Stimulated activated CD8-positive, alpha-beta memory T cell treated with anti-CD3 and anti-CD28 coated beads, Interleukin-2, amount 100 ng/mL, for 1 hour (primary cell): ENCODE measurements around the gene ANKRD12.
A peak's percentile ranks its signal among the peaks of the same experiment; 100 is the strongest.
"Not testable (repeated sequence)": the region's sequence is repeated elsewhere in the genome, so short reads cannot be mapped to it uniquely, and the experiment has no call there.

ENCODE experiments used
- DNase-seq, 2 donors: peaks; one replicate each; pipeline ENCODE4 v3.0.0-alpha.2; 2020; ENCODE audit warnings: low read depth in 2 of 2

ANKRD12 gene

DNA sequence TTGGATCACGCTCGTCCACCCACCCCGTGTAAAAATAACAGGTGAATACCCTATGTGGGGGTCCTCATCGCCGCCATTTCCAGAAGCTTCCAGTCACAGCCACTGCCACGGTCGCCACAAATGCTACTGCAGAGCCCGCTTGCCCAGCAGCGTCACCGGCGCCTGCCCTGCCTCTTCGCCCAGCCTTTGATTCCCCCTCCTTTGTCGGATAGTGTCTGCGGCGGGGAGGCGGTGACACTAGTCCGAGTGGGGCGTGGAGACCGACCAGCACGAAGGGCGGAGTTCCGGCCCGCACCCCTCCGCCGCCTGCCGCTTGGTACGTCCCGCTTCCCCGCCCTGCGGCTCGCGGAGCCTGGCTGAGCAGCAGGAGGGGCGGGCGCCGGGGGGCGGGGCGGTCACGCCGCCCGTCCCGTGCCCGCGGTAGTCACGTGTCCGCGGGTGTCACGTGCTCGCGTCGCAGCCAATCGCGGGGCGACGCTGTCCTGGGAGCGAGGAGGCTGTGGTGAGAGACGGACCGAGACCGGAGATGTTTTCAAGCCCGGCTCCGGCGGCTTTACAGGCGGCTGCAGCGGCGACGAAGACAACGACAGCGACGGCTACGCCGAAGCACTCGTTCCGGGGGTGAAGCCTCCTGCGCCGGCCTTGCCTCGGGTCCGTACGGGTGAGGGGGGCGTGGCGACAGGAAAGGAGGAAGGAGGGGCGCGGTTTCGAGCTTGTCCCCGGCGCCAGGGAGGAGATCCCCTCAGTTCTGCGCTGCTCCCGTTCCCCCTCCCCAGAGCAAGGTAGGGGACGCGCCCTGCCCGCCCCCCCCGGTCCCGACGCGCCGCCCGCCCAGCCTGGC lies at the start of gene ANKRD12:
Gene ANKRD12, plus strand, starts transcription at position 467 of the 841 bp plus-strand sequence. CDS start 45,652 bp downstream, outside the sequence.
- DNase-seq = peak; percentile 96

DNA sequence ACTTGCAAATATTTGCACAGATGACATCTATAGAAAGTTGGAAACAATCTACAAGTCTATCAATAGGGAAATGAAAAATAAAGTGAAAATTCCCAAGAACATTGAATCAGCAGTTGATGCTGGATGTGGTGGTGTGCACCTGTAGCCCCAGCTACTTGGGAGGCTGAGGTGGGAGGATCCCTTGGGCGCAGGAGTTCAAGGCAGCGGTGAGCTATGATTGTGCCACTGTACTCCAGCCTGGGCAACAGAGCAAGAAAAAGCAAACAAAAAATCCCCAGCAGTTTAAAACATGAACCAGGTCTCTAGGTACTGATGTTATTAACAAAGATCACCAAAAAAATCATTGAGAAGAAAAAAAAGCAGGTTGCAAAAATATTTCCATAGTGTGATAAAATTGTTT lies 49.4 kb upstream of the ANKRD12 start:
- DNase-seq = no peak

DNA sequence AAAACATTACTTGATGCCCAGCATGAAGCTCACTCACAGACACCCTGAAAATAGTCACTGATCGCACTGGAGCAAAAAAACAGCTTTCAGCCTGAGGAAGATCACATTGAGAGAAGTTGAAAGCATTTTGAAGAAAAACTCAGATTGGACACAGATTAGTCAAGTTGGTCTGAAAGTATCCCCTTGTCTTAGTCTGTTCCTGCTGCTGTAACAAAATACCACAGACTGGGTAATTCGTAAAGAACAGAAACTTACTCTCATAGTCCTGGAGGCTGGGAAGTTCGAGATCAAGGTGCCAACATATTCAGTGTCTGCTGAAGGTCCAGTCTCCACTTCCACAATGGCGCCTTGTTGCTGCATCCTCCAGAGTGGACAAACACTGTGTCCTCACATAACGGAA lies 48.3 kb upstream of the ANKRD12 start:
- no peak for DNase-seq

DNA sequence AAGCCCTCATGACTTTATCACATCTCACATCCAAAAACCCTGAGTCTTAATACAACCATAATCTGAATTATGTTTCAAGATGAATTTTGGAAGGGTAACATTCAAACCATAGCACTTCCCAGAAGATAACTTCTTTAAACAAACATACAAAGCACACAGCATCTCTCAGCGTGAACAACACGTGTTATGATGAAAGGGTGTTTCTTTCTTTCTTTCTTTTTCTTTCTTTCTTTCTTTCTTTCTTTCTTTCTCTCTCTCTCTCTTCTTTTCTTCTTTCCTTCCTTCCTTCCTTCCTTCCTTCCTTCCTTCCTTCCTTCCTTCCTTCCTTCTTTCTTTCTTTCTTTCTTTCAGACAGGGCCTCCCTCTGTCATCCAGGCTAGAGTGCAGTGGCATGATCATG lies 47.9 kb upstream of the ANKRD12 start:
- not testable (repeated sequence) for DNase-seq

DNA sequence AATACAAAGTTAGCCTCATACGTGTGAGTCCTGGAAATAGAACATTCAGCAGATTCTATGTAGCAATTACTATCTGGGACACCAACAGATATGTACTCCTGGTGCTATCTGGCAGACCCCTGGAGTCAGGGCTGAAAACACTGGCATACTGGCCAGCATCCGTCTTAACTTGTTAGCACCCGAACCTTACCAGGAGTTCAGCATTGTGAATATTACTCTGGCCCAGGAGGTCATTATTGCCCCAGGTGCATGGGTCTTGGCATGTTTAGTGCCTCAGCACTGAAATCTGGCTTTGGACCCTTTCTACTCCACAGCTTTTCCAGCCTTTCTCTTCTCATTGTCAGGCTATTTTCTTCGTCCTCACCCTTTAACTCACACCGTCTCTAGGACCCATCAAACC lies 46.0 kb upstream of the ANKRD12 start:
- no peak for DNase-seq

DNA sequence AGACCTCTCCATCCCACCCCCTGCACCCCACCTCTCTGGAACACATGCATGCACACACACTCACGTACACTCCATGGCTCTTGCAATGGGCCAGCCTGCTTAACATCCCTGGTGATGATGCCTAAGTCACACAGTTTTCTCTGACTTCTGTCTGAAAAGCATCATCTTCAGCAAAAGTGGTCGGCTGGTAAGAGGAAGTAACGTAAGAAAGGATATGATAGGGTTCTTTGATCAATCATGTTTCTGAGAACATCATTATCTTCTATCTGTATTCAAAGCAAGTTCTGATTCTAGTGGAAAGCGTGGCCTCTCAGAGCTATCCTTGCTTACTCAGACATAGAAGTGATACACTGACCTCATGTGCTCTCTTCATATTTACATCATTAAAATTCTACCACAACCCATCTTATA lies 45.5 kb upstream of the ANKRD12 start:
- peak in 1 of 2 donors; percentile 11 for DNase-seq

DNA sequence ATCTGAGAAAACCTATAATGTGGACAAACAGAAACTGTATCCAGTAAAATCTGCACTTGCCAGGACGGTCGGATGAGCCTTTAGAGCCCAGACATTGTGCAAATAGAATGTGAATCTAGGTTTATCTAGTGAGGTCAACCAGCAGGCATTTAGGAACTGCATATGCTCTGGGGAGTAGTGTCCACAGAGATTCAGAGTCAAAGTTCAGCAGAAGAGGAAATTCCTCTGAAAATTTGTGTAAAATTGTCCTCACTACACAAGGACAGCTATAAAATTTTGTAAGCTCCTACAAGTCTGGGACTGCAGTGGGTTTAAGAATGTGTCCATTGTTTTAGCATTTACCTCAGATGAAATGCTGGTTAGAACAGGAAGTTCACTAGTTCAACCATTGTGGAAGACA lies 43.9 kb upstream of the ANKRD12 start:
- DNase-seq = no peak

DNA sequence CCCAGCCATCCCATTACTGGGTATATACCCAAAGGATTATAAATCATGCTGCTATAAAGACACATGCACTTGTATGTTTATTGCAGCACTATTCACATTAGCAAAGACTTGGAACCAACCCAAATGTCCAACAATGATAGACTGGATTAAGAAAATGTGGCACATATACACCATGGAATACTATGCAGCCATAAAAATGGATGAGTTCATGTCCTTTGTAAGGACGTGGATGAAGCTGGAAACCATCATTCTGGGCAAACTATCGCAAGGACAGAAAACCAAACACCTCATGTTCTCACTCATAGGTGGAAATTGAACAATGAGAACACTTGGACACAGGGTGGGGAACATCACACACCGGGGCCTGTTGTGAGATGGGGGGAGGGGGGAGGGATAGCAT lies 43.5 kb upstream of the ANKRD12 start:
- DNase-seq = not testable (repeated sequence)

DNA sequence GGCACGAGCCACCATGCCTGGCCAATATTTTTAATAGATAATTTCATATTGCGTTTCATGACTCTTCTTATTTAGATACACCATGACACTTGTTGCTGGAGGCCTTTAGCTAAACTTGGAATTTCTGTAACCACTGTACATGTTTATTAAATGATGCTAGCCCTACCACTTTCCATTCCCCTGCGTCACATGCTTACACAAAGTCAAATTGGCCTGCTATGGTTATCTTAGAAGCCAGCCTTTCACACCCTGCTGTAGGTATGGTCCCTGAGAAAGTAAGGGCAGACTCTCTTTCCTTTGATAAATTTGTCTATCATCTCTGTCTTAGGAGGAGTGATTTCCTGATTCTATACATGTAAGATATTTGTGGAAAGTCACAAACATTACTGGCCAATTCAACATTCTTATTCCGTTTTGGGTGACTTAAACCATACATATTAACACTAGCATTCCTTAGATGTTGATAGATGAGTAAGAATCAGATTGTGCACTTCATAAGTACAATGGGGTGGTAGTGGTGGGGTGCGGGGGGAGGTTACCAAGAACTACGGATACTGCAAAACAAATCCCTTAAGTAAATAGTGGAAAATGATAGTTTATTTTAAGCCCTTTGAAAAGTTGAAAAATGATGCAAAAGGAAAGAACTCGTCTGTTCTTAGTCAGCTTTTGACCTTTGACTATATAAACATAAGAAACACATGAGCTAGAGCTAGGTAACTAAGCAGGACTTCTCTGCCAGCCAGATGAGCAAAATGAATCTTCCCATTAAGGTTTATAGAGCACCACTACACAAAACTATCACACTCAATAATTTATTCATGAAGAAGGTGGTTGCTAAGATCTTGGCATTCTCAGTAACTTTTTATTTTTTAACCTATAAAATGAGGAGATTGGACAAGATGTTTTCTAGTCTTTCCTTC lies 42.0 kb upstream of the ANKRD12 start:
- DNase-seq = no peak

DNA sequence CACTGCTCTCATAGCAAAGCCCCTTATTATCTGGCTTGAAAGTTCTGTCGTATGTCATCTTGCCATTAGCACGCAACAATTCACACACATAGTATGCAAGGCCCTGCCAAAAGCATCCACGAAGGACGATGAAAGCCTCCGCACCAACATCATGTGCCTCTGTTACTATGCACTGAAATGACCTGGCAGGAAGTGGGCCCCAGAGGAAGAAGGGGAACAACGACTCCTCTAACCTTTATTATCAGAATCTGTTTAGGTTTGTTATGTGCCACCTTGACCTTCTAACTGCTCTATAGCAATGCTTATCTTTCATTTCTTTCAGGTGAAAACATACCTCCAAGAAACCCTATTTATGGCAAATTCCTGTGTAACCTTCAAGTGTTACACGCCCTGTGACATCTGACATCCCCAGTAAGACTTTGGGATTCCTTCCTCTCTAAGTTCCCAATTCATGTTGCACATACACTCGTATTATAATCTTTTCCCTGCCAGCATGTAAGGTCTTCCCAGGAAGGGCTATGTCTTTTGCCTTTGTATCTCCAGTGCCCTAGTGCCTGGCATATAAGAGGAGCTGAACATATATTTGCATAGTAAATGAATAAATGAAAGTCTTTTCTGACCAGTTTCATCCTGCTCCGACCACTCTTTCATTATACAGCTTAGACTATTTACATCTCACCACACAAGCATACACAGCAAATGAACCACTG lies 41.1 kb upstream of the ANKRD12 start:
- DNase-seq = no peak

DNA sequence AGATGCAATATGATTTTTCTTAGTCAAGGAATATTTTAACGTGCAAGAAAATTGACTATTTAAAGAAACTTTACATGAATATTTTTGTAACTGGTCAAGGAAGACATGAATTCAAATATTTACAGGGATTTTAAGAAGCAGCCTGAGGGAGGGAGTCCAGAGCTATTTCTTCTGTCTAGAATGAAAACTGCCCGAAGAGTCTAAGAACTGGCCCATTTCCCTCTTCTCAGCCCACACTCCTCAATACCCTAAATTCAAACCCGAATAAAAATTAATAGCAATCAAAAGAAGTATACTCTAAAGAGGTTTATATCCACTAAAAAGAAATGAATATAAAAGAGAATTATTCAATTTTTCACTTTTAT lies 40.6 kb upstream of the ANKRD12 start:
- no peak for DNase-seq

DNA sequence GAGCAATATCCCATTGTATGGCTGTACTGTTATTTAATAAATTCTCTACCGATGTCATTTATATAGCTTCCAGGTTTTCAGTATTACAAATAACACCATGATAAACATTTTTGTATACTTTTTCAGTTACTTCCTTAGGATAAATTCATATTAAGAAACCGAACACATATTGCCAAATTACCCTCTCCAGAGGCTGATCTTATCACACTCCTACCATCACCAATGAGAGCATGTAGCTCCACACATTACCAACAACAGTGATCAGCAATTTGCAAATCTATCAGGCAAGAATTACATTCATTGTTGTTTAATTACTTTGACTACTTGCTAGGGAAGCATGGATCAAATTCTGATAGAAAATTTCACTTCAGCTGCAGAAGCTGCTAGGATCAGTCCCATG lies 39.9 kb upstream of the ANKRD12 start:
- DNase-seq = no peak

DNA sequence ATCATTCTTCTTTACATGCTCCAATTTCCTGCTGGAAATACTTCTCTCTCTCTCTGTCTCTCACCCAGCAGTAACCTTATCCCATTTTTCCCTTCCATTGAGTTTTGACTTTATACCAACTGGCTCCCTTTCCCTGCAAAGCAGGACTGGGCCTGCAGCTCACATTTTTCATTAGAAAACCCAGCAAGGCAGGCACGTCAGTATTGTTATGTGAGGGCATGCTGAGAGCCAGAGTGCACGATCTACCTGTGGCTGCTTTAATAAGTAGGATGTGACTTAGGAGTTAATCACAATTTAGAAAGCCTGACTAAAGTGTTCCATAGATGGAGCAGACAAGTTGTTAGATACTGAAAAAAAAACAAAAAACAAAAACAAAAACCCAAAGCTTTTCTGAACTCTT lies 39.2 kb upstream of the ANKRD12 start:
- no peak for DNase-seq

DNA sequence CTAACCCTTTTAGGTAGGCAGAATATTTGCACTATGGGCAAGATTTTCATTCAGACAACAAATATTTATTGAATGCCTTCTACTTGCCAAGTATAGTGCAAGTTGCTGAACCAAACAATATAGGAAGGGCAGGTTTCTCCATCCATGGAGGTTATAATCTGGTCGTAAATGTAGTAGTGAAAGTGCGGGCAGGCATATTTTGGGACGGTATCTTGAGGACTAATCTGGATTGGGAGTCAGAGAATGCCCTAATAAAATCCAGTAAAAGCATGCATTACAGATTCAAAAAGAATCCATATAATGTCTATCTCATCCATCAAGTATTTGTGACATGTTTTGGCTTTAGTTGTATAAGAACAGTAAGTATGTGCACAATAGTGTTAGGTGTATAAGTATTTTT lies 35.8 kb upstream of the ANKRD12 start:
- DNase-seq = no peak

DNA sequence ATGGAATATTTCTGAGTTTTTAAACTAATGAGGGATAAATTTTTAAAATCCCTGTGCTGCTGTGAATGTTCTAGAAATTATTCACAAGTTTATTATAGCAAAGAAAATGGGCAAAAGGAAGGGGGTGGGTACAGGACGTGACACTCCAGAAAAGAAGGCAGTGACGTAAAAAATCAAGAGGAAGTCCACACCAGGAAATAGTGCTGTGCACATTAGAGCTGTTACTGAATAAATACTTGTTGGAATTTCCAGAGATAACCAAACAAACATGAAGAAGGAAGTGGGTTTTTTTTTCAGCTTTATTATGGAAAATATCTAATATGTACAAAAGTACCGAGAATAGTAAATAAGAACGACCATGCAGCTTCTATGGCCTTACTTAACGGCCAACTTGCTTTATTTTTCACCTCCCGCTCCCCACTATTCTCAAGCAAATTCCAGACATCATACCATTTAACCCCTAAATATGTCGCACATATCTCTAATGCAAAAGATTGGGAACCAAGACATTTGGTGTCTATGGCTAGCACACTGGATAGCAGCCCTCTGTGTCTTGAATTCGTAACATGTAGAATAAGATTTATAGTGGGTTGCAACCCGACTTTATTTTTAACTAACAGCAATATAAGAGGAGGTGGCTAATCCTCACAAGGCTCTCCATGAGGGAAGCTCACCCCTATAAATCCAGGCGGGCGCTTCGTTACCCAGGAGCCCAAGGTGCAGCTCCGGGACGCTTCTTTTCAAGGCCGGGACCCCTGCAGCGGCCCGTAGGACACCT lies 34.7 kb upstream of the ANKRD12 start:
- DNase-seq = no peak

DNA sequence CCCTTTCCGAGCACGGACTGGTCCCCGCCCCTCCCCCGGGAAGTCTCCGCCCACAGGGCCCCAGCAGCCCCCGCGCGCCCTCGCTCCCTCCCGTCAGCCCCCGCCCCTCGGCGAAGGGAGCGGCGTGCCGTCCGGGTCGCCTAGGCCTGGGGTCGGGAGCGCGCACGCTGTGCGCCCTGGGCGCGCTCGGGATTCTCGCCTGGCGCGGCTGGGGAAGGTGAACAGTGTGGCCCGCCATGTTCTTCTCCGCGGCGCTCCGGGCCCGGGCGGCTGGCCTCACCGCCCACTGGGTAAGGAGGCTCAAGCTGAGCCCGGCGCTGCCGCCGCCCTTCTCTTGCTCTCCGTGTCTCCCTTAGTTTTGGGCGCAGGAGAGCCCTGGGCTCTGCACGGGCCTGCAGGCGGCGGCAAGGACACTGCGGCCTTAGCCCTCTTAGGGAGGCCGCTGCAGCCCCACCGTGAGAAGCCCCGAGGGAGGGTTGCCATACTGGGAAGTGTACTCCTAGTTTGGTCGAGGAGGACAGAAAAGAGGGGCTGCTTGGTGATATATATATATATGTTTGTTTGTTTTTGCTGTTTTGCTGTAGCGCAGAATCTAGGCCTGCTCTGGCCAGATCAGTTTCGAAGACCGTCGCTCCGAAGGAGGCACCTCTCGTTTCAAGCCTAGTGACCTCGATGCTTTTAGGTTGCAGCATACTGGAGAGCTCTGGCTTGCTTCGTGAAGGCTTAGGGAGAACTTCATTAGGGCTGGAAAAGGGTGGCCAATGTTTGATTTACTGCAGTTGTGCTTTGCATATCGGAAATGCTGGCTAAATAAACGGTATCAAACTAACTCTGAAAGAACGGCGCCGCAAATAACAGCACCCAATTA lies 33.8 kb upstream of the ANKRD12 start, which contains the start of gene NDUFV2:
Gene NDUFV2, plus strand, starts transcription at position 192 of the 868 bp plus-strand sequence. Its CDS starts 45 bp downstream, at position 237.
- DNase-seq = peak; percentile 97

DNA sequence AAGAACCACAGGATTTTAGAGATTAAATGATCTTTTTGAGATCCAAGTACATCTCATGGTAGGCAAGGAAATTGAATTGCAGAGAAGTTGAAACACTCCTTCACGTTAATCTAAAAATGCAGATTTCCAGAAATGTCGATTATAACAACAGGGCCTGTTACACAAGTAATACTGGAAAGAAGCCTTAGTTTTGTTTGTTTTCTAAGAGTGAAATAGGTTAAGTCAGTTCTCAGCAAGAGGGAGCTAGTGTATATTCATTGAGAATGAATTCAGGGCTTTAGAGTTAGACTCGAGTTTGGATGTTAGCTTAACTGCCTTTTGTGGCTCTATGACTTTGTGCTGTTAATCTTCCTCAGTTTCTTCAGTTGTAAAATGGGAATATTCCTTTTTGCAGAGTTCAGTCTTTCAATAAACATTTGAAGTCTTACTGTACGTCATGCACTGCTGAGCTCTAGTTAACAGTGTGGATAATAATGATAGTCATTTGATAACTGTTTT lies 33.2 kb upstream of the ANKRD12 start:
- DNase-seq = no peak

DNA sequence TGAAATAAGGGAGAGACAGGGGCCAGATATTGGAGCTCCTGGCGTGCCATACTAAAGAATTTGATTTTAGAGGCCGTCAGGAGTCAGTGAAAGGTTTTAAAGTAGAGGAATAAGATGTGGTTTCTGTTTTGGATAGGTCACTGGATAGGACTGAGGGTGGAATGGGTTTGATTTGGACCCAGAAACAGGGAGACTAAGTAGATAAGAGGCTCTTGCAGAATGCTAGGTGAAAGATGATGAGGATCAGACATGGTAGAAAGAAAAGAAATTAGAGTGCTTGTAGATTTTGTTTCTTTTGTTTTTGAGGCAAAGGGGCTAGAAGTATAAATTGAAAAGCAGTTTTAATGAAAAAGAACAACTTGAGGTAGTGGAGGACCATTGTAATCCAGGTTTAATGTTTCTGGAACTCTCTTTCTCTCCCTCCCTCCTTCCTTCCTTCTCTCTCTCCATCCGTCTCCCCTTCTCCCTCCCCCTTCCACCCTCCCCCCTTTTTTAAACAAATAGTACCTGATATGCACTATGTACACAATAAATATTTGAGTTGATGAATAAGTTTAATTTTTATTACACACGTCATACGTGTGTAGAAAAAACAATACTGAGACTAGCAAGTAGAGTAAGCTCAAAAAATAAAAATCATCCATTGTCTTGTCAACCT lies 32.2 kb upstream of the ANKRD12 start:
- no peak for DNase-seq

DNA sequence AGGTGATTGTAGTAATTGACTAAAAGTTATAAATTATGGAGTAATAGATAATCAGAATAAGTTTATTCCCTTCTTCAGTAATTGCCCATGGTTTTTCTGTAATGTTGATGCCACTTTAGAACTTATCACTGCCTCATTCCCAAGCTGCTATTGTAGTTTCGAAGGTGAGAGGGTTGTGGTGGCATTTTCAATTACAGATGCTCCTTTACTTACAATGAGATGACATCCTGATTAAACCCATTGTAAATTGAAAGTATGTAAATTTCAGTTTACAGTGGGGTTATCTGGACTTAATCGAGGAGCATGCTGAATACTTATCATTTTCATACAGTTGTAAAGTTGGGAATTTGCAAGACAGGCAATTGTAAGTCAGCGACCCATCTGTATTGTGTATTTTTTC lies 31.2 kb upstream of the ANKRD12 start:
- DNase-seq = no peak

DNA sequence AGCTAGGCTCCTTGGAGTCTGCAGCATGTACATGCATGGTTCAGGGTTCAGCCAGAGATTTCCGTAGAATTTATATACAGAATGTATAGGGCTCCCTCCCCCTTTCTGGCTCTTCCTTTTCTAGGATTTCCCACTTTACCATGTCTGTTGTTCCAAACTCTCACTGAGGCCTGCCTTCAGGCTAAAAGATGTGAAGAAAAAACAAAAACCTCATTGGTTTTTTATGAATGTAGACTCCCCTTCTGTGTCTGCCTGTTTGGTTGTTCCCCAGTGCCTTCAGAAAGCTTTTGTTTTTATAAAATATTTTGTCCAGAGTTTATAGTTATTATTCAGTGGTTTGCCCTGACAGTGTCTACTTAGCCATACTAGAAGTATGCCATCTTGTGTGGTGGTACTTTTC lies 30.5 kb upstream of the ANKRD12 start:
- no peak for DNase-seq
